ENCODE measurements around the gene GMPPB.
A peak's percentile ranks its signal among the peaks of the same experiment; 100 is the strongest.

Gene GMPPB

GRCh38 chr3:49707113-49707480 lies 16.7 kb downstream of the GMPPB start:
- Histone ChIP-seq H3K9me3 (ENCODE audit: control extremely low read depth in 1 of 5, control insufficient read depth in 4 of 5, insufficient read depth in 2 of 5, low read depth in 1 of 5, low read length in 4 of 5) (no peaks in the 10 kb centered on the region), H3K36me3 (ENCODE audit: control insufficient read depth in 4 of 4, insufficient read depth in 4 of 4, low read length in 3 of 4) (peaks cover 2 to 40% (median 26%) of the 10 kb centered on the region in 4 experiments), H3K4me1 (ENCODE audit: control extremely low read depth in 1 of 4, control insufficient read depth in 4 of 4, insufficient read depth in 4 of 4, low read length in 3 of 4) (peaks cover 8 to 19% (median 19%) of the 10 kb centered on the region in 4 experiments), H3K4me3 (ENCODE audit: control insufficient read depth in 1 of 7, extremely low read depth in 1 of 7, insufficient read depth in 4 of 7, low read depth in 2 of 7, low read length in 6 of 7) (no peak overlapping the region), H3K27me3 (replicated peaks in 2 of 5; ENCODE audit: control insufficient read depth in 4 of 5, insufficient read depth in 5 of 5, low read length in 4 of 5) (no peaks in the 10 kb centered on the region), H3K27ac (ENCODE audit: insufficient read depth in 1 of 2, low read depth in 1 of 2, low read length in 2 of 2, poor library complexity in 1 of 2, severe bottlenecking in 2 of 2) (no peak overlapping the region)
- POLR2A ChIA-PET = no interaction called here
- CTCF ChIA-PET = interaction anchor here (1.3 kb wide), 1 partner anchor 12 kb away, joined by 6 read pairs; the partner anchor contains the start of gene AMIGO3
- DNase-seq = no peak
- WGBS (ENCODE audit: insufficient coverage) = 100% methylated on average over 4 of the region's 4 CpGs

- H3K9me3 ChIP-seq (ENCODE audit: control extremely low read depth in 1 of 5, control insufficient read depth in 4 of 5, insufficient read depth in 2 of 5, low read depth in 1 of 5, low read length in 4 of 5) = no peaks in the 10 kb centered on the region
- no peak overlapping the region for H3K4me3 ChIP-seq (ENCODE audit: control insufficient read depth in 1 of 7, extremely low read depth in 1 of 7, insufficient read depth in 4 of 7, low read depth in 2 of 7, low read length in 6 of 7)
- WGBS (ENCODE audit: insufficient coverage) = 94% methylated on average over 9 of the region's 9 CpGs
- peaks cover 8 to 14% (median 13%) of the 10 kb centered on the region in 4 experiments for H3K4me1 ChIP-seq (ENCODE audit: control extremely low read depth in 1 of 4, control insufficient read depth in 4 of 4, insufficient read depth in 4 of 4, low read length in 3 of 4)
- DNase-seq = no peak
- no peaks in the 10 kb centered on the region for H3K27me3 ChIP-seq (replicated peaks in 2 of 5; ENCODE audit: control insufficient read depth in 4 of 5, insufficient read depth in 5 of 5, low read length in 4 of 5)
- ChIA-PET POLR2A (no interaction called here), CTCF (interaction anchor here (0.7 kb wide), 1 partner anchor 12 kb away, joined by 3 read pairs; no protein-coding TSS in a partner anchor)
- H3K36me3 ChIP-seq (ENCODE audit: control insufficient read depth in 4 of 4, insufficient read depth in 4 of 4, low read length in 3 of 4) = peaks cover 2 to 45% (median 28%) of the 10 kb centered on the region in 4 experiments
- H3K27ac ChIP-seq (ENCODE audit: insufficient read depth in 1 of 2, low read depth in 1 of 2, low read length in 2 of 2, poor library complexity in 1 of 2, severe bottlenecking in 2 of 2) = no peak overlapping the region
Observed at GRCh38 chr3:49706456-49707112, 17.2 kb downstream of the GMPPB start.

GRCh38 chr3:49705390-49705960 lies 18.3 kb downstream of the GMPPB start:
- no peak overlapping the region for H3K4me3 ChIP-seq (ENCODE audit: control insufficient read depth in 1 of 7, extremely low read depth in 1 of 7, insufficient read depth in 4 of 7, low read depth in 2 of 7, low read length in 6 of 7)
- H3K36me3 ChIP-seq (ENCODE audit: control insufficient read depth in 4 of 4, insufficient read depth in 4 of 4, low read length in 3 of 4) = peaks cover 2 to 55% (median 31%) of the 10 kb centered on the region in 4 experiments
- H3K9me3 ChIP-seq (ENCODE audit: control extremely low read depth in 1 of 5, control insufficient read depth in 4 of 5, insufficient read depth in 2 of 5, low read depth in 1 of 5, low read length in 4 of 5) = no peaks in the 10 kb centered on the region
- WGBS (ENCODE audit: insufficient coverage) = 97% methylated on average over 15 of the region's 17 CpGs
- ChIA-PET POLR2A (no interaction called here), CTCF (interaction anchor here (0.7 kb wide), 1 partner anchor 13 kb away, joined by 3 read pairs; no protein-coding TSS in a partner anchor)
- H3K27me3 ChIP-seq (replicated peaks in 2 of 5; ENCODE audit: control insufficient read depth in 4 of 5, insufficient read depth in 5 of 5, low read length in 4 of 5) = no peaks in the 10 kb centered on the region
- DNase-seq = no peak
- no peak overlapping the region for H3K27ac ChIP-seq (ENCODE audit: insufficient read depth in 1 of 2, low read depth in 1 of 2, low read length in 2 of 2, poor library complexity in 1 of 2, severe bottlenecking in 2 of 2)
- H3K4me1 ChIP-seq (ENCODE audit: control extremely low read depth in 1 of 4, control insufficient read depth in 4 of 4, insufficient read depth in 4 of 4, low read length in 3 of 4) = peaks cover 2 to 4% (median 3%) of the 10 kb centered on the region in 4 experiments

GRCh38 chr3:49704629-49705028 lies 19.1 kb downstream of the GMPPB start:
- H3K27ac ChIP-seq (ENCODE audit: insufficient read depth in 1 of 2, low read depth in 1 of 2, low read length in 2 of 2, poor library complexity in 1 of 2, severe bottlenecking in 2 of 2) = no peak overlapping the region
- 92% methylated on average over 5 of the region's 8 CpGs for WGBS (ENCODE audit: insufficient coverage)
- H3K9me3 ChIP-seq (ENCODE audit: control extremely low read depth in 1 of 5, control insufficient read depth in 4 of 5, insufficient read depth in 2 of 5, low read depth in 1 of 5, low read length in 4 of 5) = no peaks in the 10 kb centered on the region
- DNase-seq = no peak
- H3K4me1 ChIP-seq (ENCODE audit: control extremely low read depth in 1 of 4, control insufficient read depth in 4 of 4, insufficient read depth in 4 of 4, low read length in 3 of 4) = peaks cover 0 to 4% (median 3%) of the 10 kb centered on the region in 4 experiments
- H3K36me3 ChIP-seq (ENCODE audit: control insufficient read depth in 4 of 4, insufficient read depth in 4 of 4, low read length in 3 of 4) = peaks cover 2 to 58% (median 33%) of the 10 kb centered on the region in 4 experiments
- H3K4me3 ChIP-seq (ENCODE audit: control insufficient read depth in 1 of 7, extremely low read depth in 1 of 7, insufficient read depth in 4 of 7, low read depth in 2 of 7, low read length in 6 of 7) = no peak overlapping the region
- ChIA-PET POLR2A (no interaction called here), CTCF (interaction anchor here (0.6 to 1.5 kb wide), 7 partner anchors 11 to 138 kb away, joined by 3 to 5 read pairs (median 4); no protein-coding TSS in a partner anchor)
- H3K27me3 ChIP-seq (replicated peaks in 2 of 5; ENCODE audit: control insufficient read depth in 4 of 5, insufficient read depth in 5 of 5, low read length in 4 of 5) = no peaks in the 10 kb centered on the region

- POLR2A ChIA-PET = interaction anchor here (0.6 kb wide), 1 partner anchor 79 kb away, joined by 3 read pairs; no protein-coding TSS in a partner anchor
- Histone ChIP-seq H3K4me1 (ENCODE audit: control extremely low read depth in 1 of 4, control insufficient read depth in 4 of 4, insufficient read depth in 4 of 4, low read length in 3 of 4) (peaks cover 0 to 4% (median 3%) of the 10 kb centered on the region in 4 experiments), H3K27ac (ENCODE audit: insufficient read depth in 1 of 2, low read depth in 1 of 2, low read length in 2 of 2, poor library complexity in 1 of 2, severe bottlenecking in 2 of 2) (no peak overlapping the region), H3K27me3 (replicated peaks in 2 of 5; ENCODE audit: control insufficient read depth in 4 of 5, insufficient read depth in 5 of 5, low read length in 4 of 5) (no peaks in the 10 kb centered on the region), H3K4me3 (ENCODE audit: control insufficient read depth in 1 of 7, extremely low read depth in 1 of 7, insufficient read depth in 4 of 7, low read depth in 2 of 7, low read length in 6 of 7) (no peak overlapping the region), H3K36me3 (ENCODE audit: control insufficient read depth in 4 of 4, insufficient read depth in 4 of 4, low read length in 3 of 4) (peaks cover 2 to 65% (median 33%) of the 10 kb centered on the region in 4 experiments), H3K9me3 (ENCODE audit: control extremely low read depth in 1 of 5, control insufficient read depth in 4 of 5, insufficient read depth in 2 of 5, low read depth in 1 of 5, low read length in 4 of 5) (no peaks in the 10 kb centered on the region)
- CTCF ChIA-PET = interaction anchor here (1.0 to 3.7 kb wide), 13 partner anchors 11 to 203 kb away, joined by 3 to 18 read pairs (median 3); partner anchors contain the start of gene AMIGO3
- WGBS (ENCODE audit: insufficient coverage) = 96% methylated on average over 7 of the region's 7 CpGs
- no peak for DNase-seq
Observed at GRCh38 chr3:49703956-49704355, 19.8 kb downstream of the GMPPB start.

GRCh38 chr3:49703443-49703927 lies 20.3 kb downstream of the GMPPB start:
- POLR2A ChIA-PET = interaction anchor here (0.6 kb wide), 1 partner anchor 80 kb away, joined by 3 read pairs; no protein-coding TSS in a partner anchor
- Histone ChIP-seq H3K9me3 (ENCODE audit: control extremely low read depth in 1 of 5, control insufficient read depth in 4 of 5, insufficient read depth in 2 of 5, low read depth in 1 of 5, low read length in 4 of 5) (no peaks in the 10 kb centered on the region), H3K27ac (ENCODE audit: insufficient read depth in 1 of 2, low read depth in 1 of 2, low read length in 2 of 2, poor library complexity in 1 of 2, severe bottlenecking in 2 of 2) (no peak overlapping the region), H3K4me1 (ENCODE audit: control extremely low read depth in 1 of 4, control insufficient read depth in 4 of 4, insufficient read depth in 4 of 4, low read length in 3 of 4) (peaks cover 0 to 4% (median 3%) of the 10 kb centered on the region in 4 experiments), H3K36me3 (ENCODE audit: control insufficient read depth in 4 of 4, insufficient read depth in 4 of 4, low read length in 3 of 4) (peaks cover 2 to 66% (median 36%) of the 10 kb centered on the region in 4 experiments), H3K27me3 (replicated peaks in 2 of 5; ENCODE audit: control insufficient read depth in 4 of 5, insufficient read depth in 5 of 5, low read length in 4 of 5) (no peaks in the 10 kb centered on the region), H3K4me3 (ENCODE audit: control insufficient read depth in 1 of 7, extremely low read depth in 1 of 7, insufficient read depth in 4 of 7, low read depth in 2 of 7, low read length in 6 of 7) (no peak overlapping the region)
- CTCF ChIA-PET = interaction anchor here (1.0 to 3.7 kb wide), 14 partner anchors 10 to 203 kb away, joined by 3 to 18 read pairs (median 3); partner anchors contain the start of gene AMIGO3
- WGBS (ENCODE audit: insufficient coverage) = 63% methylated on average over 14 of the region's 14 CpGs
- peak; percentile 64 to 84 (median 78) for DNase-seq

Data from common myeloid progenitor, CD34-positive (primary cell).